ENCODE measurements around the gene RDX. TPM values are rescaled to one million over a fixed set of nuclear protein-coding genes. Genes with fewer than 3 reads are reported as not detected.
"Not testable (repeated sequence)": the region's sequence is repeated elsewhere in the genome, so short reads cannot be mapped to it uniquely, and the experiment has no call there.

Gene RDX
- polyA plus RNA-seq, 1 experiment = 23.4 TPM

DNA sequence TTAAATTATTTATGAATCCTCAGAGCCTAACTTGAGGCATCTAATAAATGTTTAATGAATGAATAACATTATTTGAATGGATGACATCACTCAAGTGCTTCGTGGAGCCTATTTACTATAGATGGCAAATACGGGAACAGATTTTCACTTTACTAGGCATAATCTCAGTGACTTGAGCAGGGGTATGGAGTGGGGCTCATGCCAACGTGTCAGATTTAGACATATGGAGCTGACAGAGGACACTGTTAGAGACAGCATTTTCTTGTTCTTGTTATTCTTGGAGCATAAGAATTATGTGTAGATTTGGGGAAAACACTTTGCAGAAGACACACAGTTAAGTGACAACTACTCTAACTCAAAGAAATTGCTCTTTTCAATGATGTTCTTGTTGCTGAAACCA is 78.5 kb downstream of the RDX start:
- TF ChIP-seq, protein P1, sequence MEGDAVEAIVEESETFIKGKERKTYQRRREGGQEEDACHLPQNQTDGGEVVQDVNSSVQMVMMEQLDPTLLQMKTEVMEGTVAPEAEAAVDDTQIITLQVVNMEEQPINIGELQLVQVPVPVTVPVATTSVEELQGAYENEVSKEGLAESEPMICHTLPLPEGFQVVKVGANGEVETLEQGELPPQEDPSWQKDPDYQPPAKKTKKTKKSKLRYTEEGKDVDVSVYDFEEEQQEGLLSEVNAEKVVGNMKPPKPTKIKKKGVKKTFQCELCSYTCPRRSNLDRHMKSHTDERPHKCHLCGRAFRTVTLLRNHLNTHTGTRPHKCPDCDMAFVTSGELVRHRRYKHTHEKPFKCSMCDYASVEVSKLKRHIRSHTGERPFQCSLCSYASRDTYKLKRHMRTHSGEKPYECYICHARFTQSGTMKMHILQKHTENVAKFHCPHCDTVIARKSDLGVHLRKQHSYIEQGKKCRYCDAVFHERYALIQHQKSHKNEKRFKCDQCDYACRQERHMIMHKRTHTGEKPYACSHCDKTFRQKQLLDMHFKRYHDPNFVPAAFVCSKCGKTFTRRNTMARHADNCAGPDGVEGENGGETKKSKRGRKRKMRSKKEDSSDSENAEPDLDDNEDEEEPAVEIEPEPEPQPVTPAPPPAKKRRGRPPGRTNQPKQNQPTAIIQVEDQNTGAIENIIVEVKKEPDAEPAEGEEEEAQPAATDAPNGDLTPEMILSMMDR (IDR thresholded peaks at IDR 0.05; ENCODE audit: insufficient read depth, low read depth, low read length) = no peak
- H3K27me3 ChIP-seq (ENCODE audit: control insufficient read depth, insufficient read depth, low read length) = no peaks in the 10 kb centered on the region
- H3K36me3 ChIP-seq (ENCODE audit: control insufficient read depth, insufficient read depth, low read length) = no peaks in the 10 kb centered on the region
- CTCF ChIA-PET = no interaction called here
- POLR2A ChIA-PET = no interaction called here
- no peak overlapping the region for H3K4me3 ChIP-seq (ENCODE audit: low read depth, low read length)
- DNase-seq (ENCODE audit: low read depth) = no peak

DNA sequence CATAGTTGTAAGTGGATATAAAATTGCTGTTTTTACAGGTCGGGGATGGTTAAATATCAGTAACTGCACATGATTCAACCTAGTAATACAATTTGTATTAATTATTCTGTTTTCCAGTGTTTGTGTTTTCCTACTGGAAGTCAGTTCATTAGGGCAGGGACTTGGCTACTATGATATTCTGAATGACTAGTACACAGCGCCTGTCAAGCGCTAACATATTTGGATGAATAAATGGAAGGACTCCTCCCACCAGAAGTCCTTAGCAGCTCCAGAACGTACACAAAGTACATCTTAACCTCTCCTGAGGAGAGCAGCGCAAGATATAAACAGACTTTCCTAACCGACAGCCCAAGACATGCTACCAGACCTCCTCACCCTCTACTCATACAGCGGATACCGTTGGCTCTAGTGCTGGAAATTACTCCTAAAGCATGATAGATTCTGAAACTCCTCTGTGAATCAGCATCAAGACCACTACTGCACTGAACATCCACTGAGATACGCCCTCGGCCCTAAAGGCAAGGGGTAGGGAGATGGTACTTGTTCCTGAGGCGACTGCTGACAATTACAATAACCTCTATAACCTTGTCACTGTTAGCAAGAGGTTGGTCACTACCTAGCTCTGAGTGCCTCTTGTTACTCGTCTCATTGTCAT is 79.1 kb downstream of the RDX start:
- ChIA-PET POLR2A (no interaction called here), CTCF (no interaction called here)
- TF ChIP-seq, protein P1 (IDR thresholded peaks at IDR 0.05; ENCODE audit: insufficient read depth, low read depth, low read length) = no peak
- no peaks in the 10 kb centered on the region for H3K27me3 ChIP-seq (ENCODE audit: control insufficient read depth, insufficient read depth, low read length)
- no peak for DNase-seq (ENCODE audit: low read depth)
- H3K36me3 ChIP-seq (ENCODE audit: control insufficient read depth, insufficient read depth, low read length) = no peaks in the 10 kb centered on the region
- no peak overlapping the region for H3K4me3 ChIP-seq (ENCODE audit: low read depth, low read length)

DNA sequence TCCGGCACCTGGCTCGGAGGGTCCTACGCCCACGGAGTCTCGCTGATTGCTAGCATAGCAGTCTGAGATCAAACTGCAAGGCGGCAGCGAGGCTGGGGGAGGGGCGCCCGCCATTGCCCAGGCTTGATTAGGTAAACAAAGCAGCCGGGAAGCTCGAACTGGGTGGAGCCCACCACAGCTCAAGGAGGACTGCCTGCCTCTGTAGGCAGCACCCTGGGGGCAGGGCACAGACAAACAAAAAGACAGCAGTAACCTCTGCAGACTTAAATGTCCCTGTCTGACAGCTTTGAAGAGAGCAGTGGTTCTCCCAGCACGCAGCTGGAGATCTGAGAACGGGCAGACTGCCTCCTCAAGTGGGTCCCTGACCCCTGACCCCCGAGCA is 87.1 kb downstream of the RDX start:
- H3K36me3 ChIP-seq (ENCODE audit: control insufficient read depth, insufficient read depth, low read length); DNase-seq (ENCODE audit: low read depth); H3K4me3 ChIP-seq (ENCODE audit: low read depth, low read length); CTCF ChIA-PET; POLR2A ChIA-PET; H3K27me3 ChIP-seq (ENCODE audit: control insufficient read depth, insufficient read depth, low read length): not testable (repeated sequence)

DNA sequence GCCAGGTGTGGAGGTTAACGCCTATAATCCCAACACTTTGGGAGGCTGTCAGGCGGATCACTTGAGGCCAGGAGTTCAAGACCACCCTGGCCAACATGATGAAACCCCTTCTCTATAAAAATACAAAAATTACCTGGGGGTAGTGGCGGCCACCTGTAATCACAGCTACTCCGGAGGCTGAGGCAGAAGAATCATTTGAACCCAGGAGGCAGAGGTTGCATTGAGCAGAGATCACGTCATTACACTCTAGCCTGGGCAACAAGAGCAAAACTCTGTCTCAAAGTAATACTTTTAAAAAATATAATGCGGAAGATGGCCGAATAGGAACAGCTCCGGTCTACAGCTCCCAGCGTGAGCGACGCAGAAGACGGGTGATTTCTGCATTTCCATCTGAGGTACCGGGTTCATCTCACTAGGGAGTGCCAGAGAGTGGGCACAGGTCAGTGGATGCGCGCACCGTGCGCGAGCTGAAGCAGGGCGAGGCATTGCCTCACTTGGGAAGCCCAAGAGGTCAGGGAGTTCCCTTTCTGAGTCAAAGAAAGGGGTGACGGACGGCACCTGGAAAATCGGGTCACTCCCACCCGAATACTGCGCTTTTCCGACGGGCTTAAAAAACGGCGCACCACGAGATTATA is 87.6 kb downstream of the RDX start:
- H3K36me3 ChIP-seq (ENCODE audit: control insufficient read depth, insufficient read depth, low read length); H3K27me3 ChIP-seq (ENCODE audit: control insufficient read depth, insufficient read depth, low read length); CTCF ChIA-PET; DNase-seq (ENCODE audit: low read depth); H3K4me3 ChIP-seq (ENCODE audit: low read depth, low read length); POLR2A ChIA-PET: not testable (repeated sequence)

DNA sequence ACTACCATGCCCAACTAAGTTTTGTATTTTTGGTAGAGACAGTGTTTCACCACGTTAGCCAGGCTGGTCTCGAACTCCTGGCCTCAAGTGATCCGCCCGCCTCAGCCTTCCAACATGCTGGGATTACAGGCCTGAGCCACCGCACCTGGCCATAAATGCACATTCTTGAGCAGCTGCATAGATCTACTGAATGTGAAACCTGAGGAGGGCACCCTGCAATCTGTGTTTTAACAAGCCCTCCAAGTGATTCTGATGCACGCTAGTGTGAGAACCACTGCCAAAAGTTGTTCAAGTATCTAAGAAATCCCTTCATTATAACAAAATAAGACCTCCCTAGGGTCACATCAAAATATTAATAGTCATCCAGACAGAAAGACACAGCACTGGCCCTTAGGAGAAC is 89.3 kb downstream of the RDX start:
- no peaks in the 10 kb centered on the region for H3K27me3 ChIP-seq (ENCODE audit: control insufficient read depth, insufficient read depth, low read length)
- H3K4me3 ChIP-seq (ENCODE audit: low read depth, low read length) = no peak overlapping the region
- H3K36me3 ChIP-seq (ENCODE audit: control insufficient read depth, insufficient read depth, low read length) = no peaks in the 10 kb centered on the region
- ChIA-PET CTCF (interaction anchor here (0.7 kb wide), 1 partner anchor 258 kb away, joined by 4 read pairs; no protein-coding TSS in a partner anchor), POLR2A (no interaction called here)
- no peak for DNase-seq (ENCODE audit: low read depth)
- TF ChIP-seq, protein P1 (IDR thresholded peaks at IDR 0.05; ENCODE audit: insufficient read depth, low read depth, low read length) = no peak

DNA sequence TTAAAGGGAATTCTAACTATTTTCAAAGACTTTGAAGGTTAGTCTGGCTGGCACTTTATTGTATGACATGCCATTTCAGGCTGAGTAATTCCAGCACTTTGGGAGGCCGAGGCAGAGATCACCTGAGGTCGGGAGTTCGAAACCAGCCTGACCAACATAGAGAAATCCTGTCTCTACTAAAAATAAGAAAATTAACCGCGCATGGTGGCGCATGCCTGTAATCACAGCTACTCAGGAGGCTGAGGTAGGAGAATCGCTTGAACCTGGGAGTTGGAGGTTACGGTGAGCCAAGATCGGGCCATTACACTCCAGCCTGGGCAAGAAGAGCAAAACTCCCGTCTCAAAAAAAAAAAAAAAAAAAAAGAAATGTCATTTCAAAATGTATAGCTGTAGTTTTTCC is 95.6 kb downstream of the RDX start:
- TF ChIP-seq, protein P1 (IDR thresholded peaks at IDR 0.05; ENCODE audit: insufficient read depth, low read depth, low read length) = no peak
- no peak for DNase-seq (ENCODE audit: low read depth)
- CTCF ChIA-PET = interaction anchor here (0.6 to 5.3 kb wide), 19 partner anchors 26 to 1243 kb away, joined by 3 to 88 read pairs (median 5); partner anchors contain the start of gene FDX1
- H3K36me3 ChIP-seq (ENCODE audit: control insufficient read depth, insufficient read depth, low read length) = no peaks in the 10 kb centered on the region
- H3K27me3 ChIP-seq (ENCODE audit: control insufficient read depth, insufficient read depth, low read length) = 0 out of 2 replicates have a peak, but pooled peaks cover 1% of the 10 kb centered on the region
- H3K4me3 ChIP-seq (ENCODE audit: low read depth, low read length) = no peak overlapping the region
- POLR2A ChIA-PET = no interaction called here
